GM12878 (cell line): ENCODE measurements around the gene MSANTD3. TPM values are rescaled to one million over a fixed set of nuclear protein-coding genes. Genes with fewer than 3 reads are reported as not detected.

Experiments used
- ATAC-seq: fragments of 200-7000 bp; cut with Tn5 transposase; 3 replicates; pipeline ENCODE4 v1.9.1; 2020; ENCODE audit warnings: mild to moderate bottlenecking, moderate library complexity
- BruUV-seq: library from RNA; stranded (reverse); fragments of 400-500 nt; replicated peaks from 2 replicates; lab custom pipeline; 2021; lab: Mats Ljungman, UMichigan
- CTCF ChIA-PET: fragments of 300-600 bp; sonication (Branson Sonifier 250); formaldehyde crosslinking; extraction: SDS; loops from one replicate; lab custom pipeline; 2021; ENCODE audit warnings: inconsistent platforms; lab: Yijun Ruan, JAX
- POLR2A ChIA-PET: fragments of 350-600 bp; formaldehyde crosslinking; extraction: SDS; loops from one replicate; lab custom pipeline; 2021; ENCODE audit warnings: inconsistent platforms; lab: Charles Lee
- RAD21 ChIA-PET: fragments of 300-600 bp; sonication (Branson Sonifier 250); formaldehyde crosslinking; loops from one replicate; lab custom pipeline; 2023; ENCODE audit warnings: antibody characterized with exemption; ENCODE audit not compliant: unreplicated experiment; lab: Charles Lee
- SMC1A ChIA-PET: fragments of 300-600 bp; sonication (Branson Sonifier 250); formaldehyde crosslinking; loops from one replicate; lab custom pipeline; 2023; ENCODE audit not compliant: unreplicated experiment, uncharacterized antibody; lab: Charles Lee
- DNase-seq: peaks from one replicate; pipeline ENCODE4 v3.0.0-alpha.2; 2011; ENCODE audit warnings: low read depth, low spot score
- FAIRE-seq: peaks from 3 replicates; lab custom pipeline; 2011; peaks lifted over from hg19 to GRCh38; lab: Jason Lieb, UNC
- H2AFZ ChIP-seq: 2 replicates; pipeline ENCODE4 v1.6.0; 2011; ENCODE audit warnings: low read depth, low read length, control low read depth; ENCODE audit not compliant: control insufficient read depth
- H3K27ac ChIP-seq: 2 replicates; pipeline ENCODE4 v1.5.1; 2011; ENCODE audit warnings: control low read depth; ENCODE audit not compliant: control insufficient read depth, insufficient read depth
- H3K27me3 ChIP-seq, 2 experiments: replicated peaks in 1 of 2; 2 replicates each; pipeline versions ENCODE4 v1.6.0 to v1.6.1; 2011; ENCODE audit warnings: low read length in 1 of 2; ENCODE audit not compliant: control insufficient read depth in 2 of 2, insufficient read depth in 2 of 2
- H3K36me3 ChIP-seq, 2 experiments: 2 replicates each; pipeline ENCODE4 v1.5.1; 2011; ENCODE audit warnings: low read length in 1 of 2; ENCODE audit not compliant: control insufficient read depth in 2 of 2, insufficient read depth in 2 of 2
- H3K4me1 ChIP-seq: 2 replicates; pipeline ENCODE4 v1.6.1; 2011; ENCODE audit warnings: mild to moderate bottlenecking, low read length, moderate library complexity, mixed read lengths; ENCODE audit not compliant: control insufficient read depth, insufficient read depth
- H3K4me2 ChIP-seq: 2 replicates; pipeline ENCODE4 v1.6.0; 2011; ENCODE audit warnings: control low read depth; ENCODE audit not compliant: control insufficient read depth, insufficient read depth
- H3K4me3 ChIP-seq: fragments of 200-600 bp; sonication (generic); 2 replicates; pipeline ENCODE4 v1.5.1; 2016
- H3K79me2 ChIP-seq: 2 replicates; pipeline ENCODE4 v1.6.0; 2011; ENCODE audit warnings: low read length; ENCODE audit not compliant: control insufficient read depth, insufficient read depth
- H3K9ac ChIP-seq: 2 replicates; pipeline ENCODE4 v1.8.0; 2011; ENCODE audit warnings: low read length, control low read depth, mixed read lengths; ENCODE audit not compliant: control insufficient read depth, insufficient read depth
- H3K9me3 ChIP-seq: replicated peaks from 3 replicates; pipeline ENCODE4 v1.5.1; 2011; ENCODE audit warnings: mild to moderate bottlenecking, low read length; ENCODE audit not compliant: control insufficient read depth, insufficient read depth
- H4K20me1 ChIP-seq: 2 replicates; pipeline ENCODE4 v1.6.0; 2011; ENCODE audit not compliant: control insufficient read depth, insufficient read depth
- BACH1 ChIP-seq: fragments of 450-650 bp; IDR thresholded peaks from 2 replicates; pipeline ENCODE4 v1.6.1; 2017; ENCODE audit warnings: mild to moderate bottlenecking, borderline replicate concordance
- BCLAF1 ChIP-seq: fragments of 450-650 bp; IDR thresholded peaks from 2 replicates; pipeline ENCODE4 v1.6.1; 2017; ENCODE audit warnings: antibody characterized with exemption, mild to moderate bottlenecking, moderate library complexity
- CBX3 ChIP-seq: fragments of 200-600 bp; sonication (generic); IDR thresholded peaks from 2 replicates; pipeline ENCODE4 v1.6.1; 2016; ENCODE audit warnings: low read depth, borderline replicate concordance
- CHD4 ChIP-seq: fragments of 200-600 bp; sonication (generic); IDR thresholded peaks from 2 replicates; pipeline ENCODE4 v1.6.1; 2016; ENCODE audit warnings: mild to moderate bottlenecking
- ESRRA ChIP-seq: IDR thresholded peaks from 2 replicates; pipeline ENCODE4 v1.6.1; 2012; ENCODE audit warnings: mild to moderate bottlenecking, low read length, improper control_type of control experiment
- IKZF2 ChIP-seq, 2 experiments: fragments of 450-650 bp; IDR thresholded peaks; 2 replicates each; pipeline ENCODE4 v1.6.1; 2017; ENCODE audit warnings: mild to moderate bottlenecking in 2 of 2, moderate library complexity in 2 of 2
- LARP7 ChIP-seq: fragments of 450-650 bp; IDR thresholded peaks from 2 replicates; pipeline ENCODE4 v1.6.1; 2017; ENCODE audit warnings: mild to moderate bottlenecking
- NFIC ChIP-seq: IDR thresholded peaks from 2 replicates; pipeline ENCODE4 v1.6.1; 2012; ENCODE audit warnings: low read depth, mild to moderate bottlenecking, inconsistent platforms, low read length, moderate library complexity
- NKRF ChIP-seq: fragments of 450-650 bp; conservative IDR thresholded peaks from 2 replicates; pipeline ENCODE4 v1.6.1; 2017; ENCODE audit warnings: mild to moderate bottlenecking, moderate library complexity
- NR2C1 ChIP-seq: fragments of 450-650 bp; IDR thresholded peaks from 2 replicates; pipeline ENCODE4 v1.6.1; 2017; ENCODE audit warnings: antibody characterized with exemption, mild to moderate bottlenecking, moderate library complexity
- PAX5 ChIP-seq: IDR thresholded peaks from 2 replicates; pipeline ENCODE4 v1.6.1; 2011; ENCODE audit warnings: low read depth, low read length, borderline replicate concordance
- RCOR1 ChIP-seq: conservative IDR thresholded peaks from 2 replicates; pipeline ENCODE4 v1.6.1; 2012; ENCODE audit warnings: low read depth, low read length, improper control_type of control experiment
- SMAD1 ChIP-seq: fragments of 450-650 bp; IDR thresholded peaks from 2 replicates; pipeline ENCODE4 v1.6.1; 2018; ENCODE audit warnings: mild to moderate bottlenecking, low read depth; ENCODE audit not compliant: partially characterized antibody
- ZNF207 ChIP-seq: fragments of 450-650 bp; IDR thresholded peaks from 2 replicates; pipeline ENCODE4 v1.6.1; 2014; ENCODE audit warnings: antibody characterized with exemption, mild to moderate bottlenecking, borderline replicate concordance
- WGBS: methylation state at CpG from one replicate; pipeline ENCODE4 v1.1.6; 2016; ENCODE audit warnings: low lambda C conversion rate; ENCODE audit not compliant: insufficient replicate concordance, insufficient coverage; ENCODE audit errors: missing lambda C conversion rate; 5-methylcytosine and 5-hydroxymethylcytosine counted together
- in situ Hi-C: fragments of 300-500 bp; cut with MboI; formaldehyde crosslinking; loops from 9 replicates; pipeline ENCODE4 v1.14.3; 2018; ENCODE audit warnings: mixed read lengths
- intact Hi-C: fragments of 100-400 bp; cut with micrococcal nuclease; formaldehyde crosslinking; loops from one replicate; pipeline ENCODE4 v1.14.2; 2022; ENCODE audit not compliant: unreplicated experiment
- polyA plus RNA-seq, 11 experiments: library from polyadenylated mRNA; depleted of rRNA in 4 of 11; unstranded in 6 of 11; stranded (reverse) in 5 of 11; fragments of >200 nt; fragmentation: Nextera tagmentation in 4 of 11; fragmentation: Illumina TruSeq in 1 of 11; extraction: Ambion mirVana in 4 of 11; extraction: Trizol in 1 of 11; gene quantifications; 1 replicate in 1 of 11; 2 replicates in 10 of 11; pipeline versions ENCODE4 v1.2.1 to v1.2.3, GENCODE V29; 2011 to 2016; ENCODE audit warnings: inconsistent platforms in 2 of 11, missing spikeins in 2 of 11, low read depth in 1 of 11
- total RNA-seq, 4 experiments: library from RNA; depleted of rRNA in 3 of 4; stranded (reverse); fragments of >200 nt in 3 of 4; fragmentation: Illumina TruSeq in 1 of 4; extraction: Trizol in 1 of 4; gene quantifications; 2 replicates each; pipeline versions ENCODE4 v1.2.1 to v1.2.3, GENCODE V29; 2013 to 2021
- TF ChIP-seq, protein P1 (sequence below): fragments of 450-650 bp; IDR thresholded peaks from 2 replicates; pipeline ENCODE4 v1.6.1; 2017; ENCODE audit warnings: mild to moderate bottlenecking
- TF ChIP-seq, protein P2 (sequence below): fragments of 450-650 bp; IDR thresholded peaks from 2 replicates; pipeline ENCODE4 v1.6.1; 2016; ENCODE audit warnings: mild to moderate bottlenecking

MSANTD3 gene
- total and polyA plus RNA-seq, 10 of the 15 experiments (the other 5 are each of a cell fraction or from before 2014, with no cell fraction given): 5.8 to 21.2 (median 14.7) TPM

DNA sequence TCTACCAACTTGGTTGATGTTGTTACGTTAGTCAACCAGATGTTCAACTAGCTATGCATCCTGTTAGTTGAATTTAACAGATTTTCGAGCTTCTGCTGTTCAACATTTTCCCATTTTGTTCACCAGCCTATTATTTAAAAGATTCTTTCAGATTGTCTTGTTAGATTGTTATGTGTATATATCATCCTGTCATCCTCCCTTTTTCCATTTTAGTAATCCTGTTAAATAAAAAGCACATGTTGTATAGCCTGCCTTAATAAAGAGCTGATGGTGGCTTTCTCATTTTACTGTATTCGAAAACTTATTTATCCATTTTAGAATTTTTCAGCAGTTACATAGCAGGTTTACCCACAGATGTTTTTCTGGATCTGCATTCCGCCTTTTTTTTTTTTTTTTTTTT is 50.3 kb downstream of the MSANTD3 start (continued):
- TF ChIP-seq, protein P1, sequence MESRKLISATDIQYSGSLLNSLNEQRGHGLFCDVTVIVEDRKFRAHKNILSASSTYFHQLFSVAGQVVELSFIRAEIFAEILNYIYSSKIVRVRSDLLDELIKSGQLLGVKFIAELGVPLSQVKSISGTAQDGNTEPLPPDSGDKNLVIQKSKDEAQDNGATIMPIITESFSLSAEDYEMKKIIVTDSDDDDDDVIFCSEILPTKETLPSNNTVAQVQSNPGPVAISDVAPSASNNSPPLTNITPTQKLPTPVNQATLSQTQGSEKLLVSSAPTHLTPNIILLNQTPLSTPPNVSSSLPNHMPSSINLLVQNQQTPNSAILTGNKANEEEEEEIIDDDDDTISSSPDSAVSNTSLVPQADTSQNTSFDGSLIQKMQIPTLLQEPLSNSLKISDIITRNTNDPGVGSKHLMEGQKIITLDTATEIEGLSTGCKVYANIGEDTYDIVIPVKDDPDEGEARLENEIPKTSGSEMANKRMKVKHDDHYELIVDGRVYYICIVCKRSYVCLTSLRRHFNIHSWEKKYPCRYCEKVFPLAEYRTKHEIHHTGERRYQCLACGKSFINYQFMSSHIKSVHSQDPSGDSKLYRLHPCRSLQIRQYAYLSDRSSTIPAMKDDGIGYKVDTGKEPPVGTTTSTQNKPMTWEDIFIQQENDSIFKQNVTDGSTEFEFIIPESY: no peak
- TF ChIP-seq SMAD1 (no peak), PAX5 (no peak)
- TF ChIP-seq, all 136 proteins: peak for 0

GRCh38 chr9:100478192-100478591 is 51.2 kb downstream of the MSANTD3 start:
- RAD21 ChIA-PET: no interaction called here
- Histone ChIP-seq H3K9ac (no peak overlapping the region), H3K4me3 (no peak overlapping the region), H3K4me2 (no peak overlapping the region), H4K20me1 (no peaks in the 10 kb centered on the region), H3K9me3 (no peaks in the 10 kb centered on the region), H3K36me3 (no peaks in the 10 kb centered on the region), H3K27me3 (peaks cover 0 to 11% of the 10 kb centered on the region in 2 experiments; a peak in 3 of 4 replicates), H2AFZ (no peak overlapping the region), H3K4me1 (no peaks in the 10 kb centered on the region), H3K27ac (no peak overlapping the region), H3K79me2 (no peaks in the 10 kb centered on the region)
- SMC1A ChIA-PET: interaction anchor here (0.8 kb wide), 1 partner anchor 11 kb away, joined by 3 read pairs; no protein-coding TSS in a partner anchor
- POLR2A ChIA-PET: no interaction called here
- in situ Hi-C loops: no loop called here
- DNase-seq (no peak), ATAC-seq (no peak), FAIRE-seq (no peak)
- intact Hi-C loops: no loop called here
- WGBS: 42% methylated on average over 6 of the region's 6 CpGs
- CTCF ChIA-PET: interaction anchor here (1.2 to 1.5 kb wide), 2 partner anchors 8 to 28 kb away, joined by 4 read pairs; no protein-coding TSS in a partner anchor
- no TSS peak for BruUV-seq
- TF ChIP-seq ZNF207 (no peak), RCOR1 (no peak), LARP7 (no peak), NR2C1 (no peak), IKZF2 (IDR thresholded peaks at IDR 0.05) (no peak), CBX3 (no peak), NKRF (no peak), ESRRA (no peak), BCLAF1 (no peak), CHD4 (no peak), BACH1 (no peak), NFIC (no peak)
- TF ChIP-seq, protein P2, sequence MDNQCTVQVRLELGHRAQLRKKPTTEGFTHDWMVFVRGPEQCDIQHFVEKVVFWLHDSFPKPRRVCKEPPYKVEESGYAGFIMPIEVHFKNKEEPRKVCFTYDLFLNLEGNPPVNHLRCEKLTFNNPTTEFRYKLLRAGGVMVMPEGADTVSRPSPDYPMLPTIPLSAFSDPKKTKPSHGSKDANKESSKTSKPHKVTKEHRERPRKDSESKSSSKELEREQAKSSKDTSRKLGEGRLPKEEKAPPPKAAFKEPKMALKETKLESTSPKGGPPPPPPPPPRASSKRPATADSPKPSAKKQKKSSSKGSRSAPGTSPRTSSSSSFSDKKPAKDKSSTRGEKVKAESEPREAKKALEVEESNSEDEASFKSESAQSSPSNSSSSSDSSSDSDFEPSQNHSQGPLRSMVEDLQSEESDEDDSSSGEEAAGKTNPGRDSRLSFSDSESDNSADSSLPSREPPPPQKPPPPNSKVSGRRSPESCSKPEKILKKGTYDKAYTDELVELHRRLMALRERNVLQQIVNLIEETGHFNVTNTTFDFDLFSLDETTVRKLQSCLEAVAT: no peak
